ENCODE results near the gene ATP2A2.
"Not testable (repeated sequence)": the region's sequence is repeated elsewhere in the genome, so short reads cannot be mapped to it uniquely, and the experiment has no call there.

ATP2A2 gene

GRCh38 chr12:110301065-110301806 is 20.2 kb downstream of the ATP2A2 start:
- DNase-seq, result no peak

- no peak for DNase-seq
Measured at GRCh38 chr12:110304061-110304551, 23.1 kb downstream of the ATP2A2 start.

GRCh38 chr12:110307372-110307771 is 26.3 kb downstream of the ATP2A2 start:
- DNase-seq, result peak; percentile 42

- no peak for DNase-seq
Measured at GRCh38 chr12:110310763-110311162, 29.7 kb downstream of the ATP2A2 start.

GRCh38 chr12:110311903-110312302 is 30.9 kb downstream of the ATP2A2 start:
- DNase-seq, result no peak

GRCh38 chr12:110312581-110313360 is 31.7 kb downstream of the ATP2A2 start:
- DNase-seq, result peak; percentile 67

GRCh38 chr12:110314308-110314707 is 33.3 kb downstream of the ATP2A2 start:
- peak; percentile 73 for DNase-seq

GRCh38 chr12:110316861-110317260 is 35.8 kb downstream of the ATP2A2 start:
- peak; percentile 76 for DNase-seq

- no peak for DNase-seq
Measured at GRCh38 chr12:110317911-110318310, 36.9 kb downstream of the ATP2A2 start.

GRCh38 chr12:110320550-110320949 is 39.5 kb downstream of the ATP2A2 start:
- DNase-seq, result no peak

- no peak for DNase-seq
Measured at GRCh38 chr12:110329710-110330109, 48.7 kb downstream of the ATP2A2 start.

- no peak for DNase-seq
Measured at GRCh38 chr12:110330124-110330523, 49.1 kb downstream of the ATP2A2 start.

GRCh38 chr12:110330544-110330943 is 49.5 kb downstream of the ATP2A2 start:
- no peak for DNase-seq

- no peak for DNase-seq
Measured at GRCh38 chr12:110333201-110333600, 52.2 kb downstream of the ATP2A2 start.

- no peak for DNase-seq
Measured at GRCh38 chr12:110335481-110336045, 54.5 kb downstream of the ATP2A2 start.

- DNase-seq, result no peak
Measured at GRCh38 chr12:110337912-110338710, 57.1 kb downstream of the ATP2A2 start.

GRCh38 chr12:110338754-110339153 is 57.7 kb downstream of the ATP2A2 start:
- no peak for DNase-seq

GRCh38 chr12:110339184-110339952 is 58.3 kb downstream of the ATP2A2 start:
- DNase-seq, result no peak

GRCh38 chr12:110340261-110340660 is 59.2 kb downstream of the ATP2A2 start:
- DNase-seq, result not testable (repeated sequence)

GRCh38 chr12:110340706-110341105 is 59.7 kb downstream of the ATP2A2 start:
- no peak for DNase-seq

GRCh38 chr12:110342157-110342556 is 61.1 kb downstream of the ATP2A2 start:
- DNase-seq, result no peak

- DNase-seq, result no peak
Measured at GRCh38 chr12:110343114-110343513, 62.1 kb downstream of the ATP2A2 start.

Data from activated CD4-positive, alpha-beta T cell treated with anti-CD3 and anti-CD28 coated beads, Interleukin-2, amount 50 U/mL, for 16 hours (primary cell).